Mucosa of descending colon (tissue), 3 donors: ENCODE results near the gene DST. TPM values are rescaled to one million over a fixed set of nuclear protein-coding genes. Genes with fewer than 3 reads are reported as not detected.
"Not testable (repeated sequence)": the region's sequence is repeated elsewhere in the genome, so short reads cannot be mapped to it uniquely, and the experiment has no call there.

Source experiments
- ATAC-seq: fragments of 200-7000 bp; cut with Tn5 transposase; one replicate; pipeline ENCODE4 v1.9.1; 2020; ENCODE audit warnings: mild to moderate bottlenecking, moderate library complexity
- DNase-seq, 3 donors: peaks; one replicate each; pipeline ENCODE4 v3.0.0-alpha.2; 2020
- H3K36me3 ChIP-seq: fragments of 200-600 bp; one replicate; pipeline ENCODE4 v1.8.0; 2021; ENCODE audit warnings: low read depth, mild to moderate bottlenecking
- H3K4me1 ChIP-seq: fragments of 200-600 bp; one replicate; pipeline ENCODE4 v1.8.0; 2021; ENCODE audit warnings: low read depth, mild to moderate bottlenecking
- H3K4me3 ChIP-seq: fragments of 200-600 bp; one replicate; pipeline ENCODE4 v1.8.0; 2021; ENCODE audit warnings: mild to moderate bottlenecking
- H3K9me3 ChIP-seq: fragments of 200-600 bp; one replicate; pipeline ENCODE4 v1.8.0; 2021; ENCODE audit warnings: mild to moderate bottlenecking
- intact Hi-C, 2 donors: fragments of 100-400 bp; cut with DNase I in 1 of 2; cut with micrococcal nuclease in 1 of 2; formaldehyde crosslinking; loops; one replicate each; pipeline versions ENCODE4 v1.11.0 to v1.11.1; 2022; cut with DNase I, micrococcal nuclease
- total RNA-seq, 3 donors: library from RNA; stranded (reverse); fragmentation: NEBNext Ultra II Directional in 2 of 3; extraction: Animal tissue kit (Norgen Biotek cat#: 25700) in 2 of 3; gene quantifications; one replicate each; pipeline versions ENCODE4 v1.2.1 to v1.2.4, GENCODE V29; 2021 to 2023
- TF ChIP-seq, protein P1 (sequence below): fragments of 200-600 bp; IDR thresholded peaks from one replicate; pipeline ENCODE4 v1.8.0; 2022; ENCODE audit warnings: antibody characterized with exemption, mild to moderate bottlenecking
- donor health status: DM: no; HTN: no; CAD: no; lungs with moderate emphysema.
- donor health status: DM: no; HTN: no; CAD: no.
- donor health status: DM: no; HTN: yes; CAD: no.

The DST gene
- total RNA-seq, 3 donors from 2014 or later, result 208 to 580 (median 356) TPM

DNA sequence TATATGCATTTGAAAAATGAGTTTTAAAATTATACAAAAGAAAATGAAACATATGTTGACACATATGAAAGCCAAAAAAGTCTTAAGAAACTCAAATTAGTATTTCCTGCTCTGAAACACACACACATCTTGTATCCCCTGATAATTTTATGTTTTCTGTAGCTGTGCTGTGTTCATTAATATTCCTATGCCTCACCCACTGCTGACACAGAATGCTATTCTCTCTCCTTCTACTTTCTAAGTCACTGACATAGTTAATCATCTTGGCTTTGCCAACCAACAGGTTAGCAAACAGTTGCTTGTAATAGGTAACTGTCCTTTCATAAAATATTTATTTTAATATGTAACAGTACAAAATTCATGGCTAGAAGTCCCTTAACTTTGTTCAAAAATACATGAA, 140.7 kb downstream of the DST start:
- Histone ChIP-seq H3K4me1 (no peaks in the 10 kb centered on the region), H3K9me3 (no peaks in the 10 kb centered on the region), H3K36me3 (no peaks in the 10 kb centered on the region), H3K4me3 (no peak overlapping the region)
- TF ChIP-seq, protein P1, sequence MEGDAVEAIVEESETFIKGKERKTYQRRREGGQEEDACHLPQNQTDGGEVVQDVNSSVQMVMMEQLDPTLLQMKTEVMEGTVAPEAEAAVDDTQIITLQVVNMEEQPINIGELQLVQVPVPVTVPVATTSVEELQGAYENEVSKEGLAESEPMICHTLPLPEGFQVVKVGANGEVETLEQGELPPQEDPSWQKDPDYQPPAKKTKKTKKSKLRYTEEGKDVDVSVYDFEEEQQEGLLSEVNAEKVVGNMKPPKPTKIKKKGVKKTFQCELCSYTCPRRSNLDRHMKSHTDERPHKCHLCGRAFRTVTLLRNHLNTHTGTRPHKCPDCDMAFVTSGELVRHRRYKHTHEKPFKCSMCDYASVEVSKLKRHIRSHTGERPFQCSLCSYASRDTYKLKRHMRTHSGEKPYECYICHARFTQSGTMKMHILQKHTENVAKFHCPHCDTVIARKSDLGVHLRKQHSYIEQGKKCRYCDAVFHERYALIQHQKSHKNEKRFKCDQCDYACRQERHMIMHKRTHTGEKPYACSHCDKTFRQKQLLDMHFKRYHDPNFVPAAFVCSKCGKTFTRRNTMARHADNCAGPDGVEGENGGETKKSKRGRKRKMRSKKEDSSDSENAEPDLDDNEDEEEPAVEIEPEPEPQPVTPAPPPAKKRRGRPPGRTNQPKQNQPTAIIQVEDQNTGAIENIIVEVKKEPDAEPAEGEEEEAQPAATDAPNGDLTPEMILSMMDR, result no peak
- intact Hi-C loops, result no loop called here
- ATAC-seq, result no peak
- DNase-seq, result no peak

DNA sequence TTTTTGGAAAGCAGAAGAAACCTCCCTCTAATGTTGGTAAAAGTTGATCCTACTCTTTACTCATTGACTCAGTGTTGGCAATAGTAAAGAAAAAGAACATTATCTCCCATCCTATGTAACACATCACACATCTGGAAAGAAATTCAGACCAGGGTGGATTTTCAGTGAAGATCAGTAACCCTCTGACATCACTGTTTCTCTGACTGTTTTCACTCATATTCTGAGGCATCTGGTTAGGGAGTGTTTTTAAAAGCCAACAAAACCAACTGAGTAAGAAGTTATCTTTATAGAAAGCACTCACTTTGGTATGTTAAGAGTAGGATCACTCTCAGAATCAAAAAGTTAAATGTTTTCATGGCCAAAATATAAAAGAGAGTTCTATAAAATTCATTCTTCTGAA, 143.6 kb downstream of the DST start:
- Histone ChIP-seq H3K9me3 (no peaks in the 10 kb centered on the region), H3K4me3 (no peak overlapping the region), H3K36me3 (no peaks in the 10 kb centered on the region), H3K4me1 (no peaks in the 10 kb centered on the region)
- TF ChIP-seq, protein P1, result no peak
- ATAC-seq (no peak), DNase-seq (no peak)
- intact Hi-C loops, result no loop called here

GRCh38 chr6:56497691-56498090, 145.0 kb downstream of the DST start:
- no peaks in the 10 kb centered on the region for H3K9me3 ChIP-seq
- ATAC-seq (no peak), DNase-seq (no peak)
- no peak overlapping the region for H3K4me3 ChIP-seq
- no peaks in the 10 kb centered on the region for H3K4me1 ChIP-seq
- TF ChIP-seq, protein P1, result no peak
- H3K36me3 ChIP-seq, result no peaks in the 10 kb centered on the region
- intact Hi-C loops, result no loop called here

- no peak overlapping the region for H3K4me3 ChIP-seq
Measured at GRCh38 chr6:56497240-56497639, 145.4 kb downstream of the DST start.

GRCh38 chr6:56496650-56497049, 146.0 kb downstream of the DST start:
- H3K4me1 ChIP-seq, H3K4me3 ChIP-seq, H3K9me3 ChIP-seq, ATAC-seq, DNase-seq, intact Hi-C loops, H3K36me3 ChIP-seq: not testable (repeated sequence)

More at GRCh38 chr6:56497240-56497639, 145.4 kb downstream of the DST start:
- Histone ChIP-seq H3K9me3 (no peaks in the 10 kb centered on the region), H3K36me3 (no peaks in the 10 kb centered on the region), H3K4me1 (no peaks in the 10 kb centered on the region)
- TF ChIP-seq, protein P1, result no peak
- no peak for ATAC-seq
- intact Hi-C loops, result no loop called here
- no peak for DNase-seq

DNA sequence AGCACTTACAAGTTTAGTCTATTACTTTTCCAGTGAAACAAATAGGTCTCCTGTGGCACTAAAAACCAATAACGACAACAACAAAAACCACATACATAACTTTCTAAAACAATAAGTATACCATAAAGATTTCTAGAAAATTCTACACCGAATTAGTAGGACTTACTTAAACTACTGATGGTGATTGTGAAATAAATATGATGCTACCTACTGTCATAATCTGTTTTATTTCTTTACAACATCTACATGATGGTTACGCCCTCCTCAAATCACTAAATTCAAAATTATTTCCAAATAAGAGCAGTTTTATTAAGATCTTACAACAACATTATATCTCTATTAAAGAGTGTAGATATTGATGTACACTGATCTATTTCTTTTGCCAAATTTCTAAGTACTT, 147.0 kb downstream of the DST start:
- Histone ChIP-seq H3K4me1 (no peaks in the 10 kb centered on the region), H3K4me3 (no peak overlapping the region), H3K9me3 (no peaks in the 10 kb centered on the region), H3K36me3 (no peaks in the 10 kb centered on the region)
- ATAC-seq, result no peak
- intact Hi-C loops, result no loop called here
- TF ChIP-seq, protein P1, result no peak
- no peak for DNase-seq
